ENCODE measurements around the gene NUB1.

DNA sequence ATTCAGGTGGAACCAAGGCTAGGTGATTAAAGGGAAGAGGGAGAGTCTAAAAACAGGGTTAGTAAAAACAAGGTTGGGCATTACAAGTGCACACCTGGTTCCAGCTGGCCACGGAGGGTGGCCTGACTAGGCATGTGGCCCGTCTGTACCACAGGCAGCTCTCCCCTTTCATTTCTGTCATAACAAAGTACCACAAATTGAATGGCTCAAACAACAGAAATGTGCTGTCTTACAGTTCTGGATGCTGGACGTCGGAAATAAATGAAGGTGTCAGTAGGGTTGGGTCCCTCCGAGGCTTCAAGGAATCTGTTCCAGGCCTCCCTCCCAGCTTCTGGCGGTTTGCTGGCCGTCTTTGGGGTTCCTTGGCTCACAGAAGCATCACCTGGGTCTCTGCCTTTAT, 81.6 kb downstream of the NUB1 start:
- TF ChIP-seq, protein P1, sequence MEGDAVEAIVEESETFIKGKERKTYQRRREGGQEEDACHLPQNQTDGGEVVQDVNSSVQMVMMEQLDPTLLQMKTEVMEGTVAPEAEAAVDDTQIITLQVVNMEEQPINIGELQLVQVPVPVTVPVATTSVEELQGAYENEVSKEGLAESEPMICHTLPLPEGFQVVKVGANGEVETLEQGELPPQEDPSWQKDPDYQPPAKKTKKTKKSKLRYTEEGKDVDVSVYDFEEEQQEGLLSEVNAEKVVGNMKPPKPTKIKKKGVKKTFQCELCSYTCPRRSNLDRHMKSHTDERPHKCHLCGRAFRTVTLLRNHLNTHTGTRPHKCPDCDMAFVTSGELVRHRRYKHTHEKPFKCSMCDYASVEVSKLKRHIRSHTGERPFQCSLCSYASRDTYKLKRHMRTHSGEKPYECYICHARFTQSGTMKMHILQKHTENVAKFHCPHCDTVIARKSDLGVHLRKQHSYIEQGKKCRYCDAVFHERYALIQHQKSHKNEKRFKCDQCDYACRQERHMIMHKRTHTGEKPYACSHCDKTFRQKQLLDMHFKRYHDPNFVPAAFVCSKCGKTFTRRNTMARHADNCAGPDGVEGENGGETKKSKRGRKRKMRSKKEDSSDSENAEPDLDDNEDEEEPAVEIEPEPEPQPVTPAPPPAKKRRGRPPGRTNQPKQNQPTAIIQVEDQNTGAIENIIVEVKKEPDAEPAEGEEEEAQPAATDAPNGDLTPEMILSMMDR (IDR thresholded peaks at IDR 0.05), result no peak
- TF ChIP-seq POLR2A (IDR thresholded peaks at IDR 0.05), result no peak
